CD14-positive monocyte (primary cell): Measurements from ENCODE around the gene PER2. TPM values are rescaled to one million over a fixed set of nuclear protein-coding genes. Genes with fewer than 3 reads are reported as not detected.

ENCODE experiments used
- DNase-seq, 3 donors: peaks; one replicate each; pipeline ENCODE4 v3.0.0-alpha.2; 2011 to 2022
- H2AFZ ChIP-seq: 2 replicates; pipeline ENCODE4 v1.6.0; 2012; ENCODE audit warnings: mild to moderate bottlenecking, low read depth, low read length, inconsistent platforms; ENCODE audit not compliant: insufficient read depth, poor library complexity, severe bottlenecking
- H3K27ac ChIP-seq, 2 donors: 1 replicate in 1 of 2; 2 replicates in 1 of 2; pipeline ENCODE4 v1.5.1; 2012 to 2013; ENCODE audit warnings: low read length in 2 of 2, control low read depth in 1 of 2, inconsistent platforms in 1 of 2, low read depth in 1 of 2, mild to moderate bottlenecking in 1 of 2
- H3K27me3 ChIP-seq, 2 donors: one replicate each; pipeline versions ENCODE4 v1.6.0 to v1.6.1; 2011 to 2013; ENCODE audit warnings: low read length in 2 of 2; ENCODE audit not compliant: control insufficient read depth in 2 of 2, insufficient read depth in 2 of 2
- H3K36me3 ChIP-seq, 2 donors: replicated peaks in 1 of 2; 1 replicate in 1 of 2; 2 replicates in 1 of 2; pipeline versions ENCODE4 v1.5.1 to v1.6.1; 2012 to 2013; ENCODE audit warnings: low read length in 2 of 2, control low read depth in 1 of 2, inconsistent platforms in 1 of 2, mild to moderate bottlenecking in 1 of 2; ENCODE audit not compliant: insufficient read depth in 2 of 2, control insufficient read depth in 1 of 2
- H3K4me1 ChIP-seq, 2 donors: 1 replicate in 1 of 2; 2 replicates in 1 of 2; pipeline versions ENCODE4 v1.5.1 to v1.6.1; 2012 to 2013; ENCODE audit warnings: low read length in 2 of 2, control low read depth in 1 of 2, inconsistent platforms in 1 of 2, mild to moderate bottlenecking in 1 of 2, moderate library complexity in 1 of 2; ENCODE audit not compliant: insufficient read depth in 2 of 2, control insufficient read depth in 1 of 2
- H3K4me2 ChIP-seq: replicated peaks from 2 replicates; pipeline ENCODE3; 2012; ENCODE audit warnings: low read length, moderate library complexity, mild to moderate bottlenecking; ENCODE audit not compliant: poor library complexity, severe bottlenecking; ENCODE audit errors: extremely low read depth
- H3K4me3 ChIP-seq, 3 experiments: fragments of 200-600 bp in 1 of 3; sonication (generic) in 1 of 3; replicated peaks in 1 of 3; 1 replicate in 2 of 3; 2 replicates in 1 of 3; pipeline ENCODE4 v1.5.1; 2011 to 2013; ENCODE audit warnings: low read length in 3 of 3, mild to moderate bottlenecking in 3 of 3, control low read depth in 2 of 3, low read depth in 2 of 3, inconsistent platforms in 1 of 3, moderate library complexity in 1 of 3
- H3K79me2 ChIP-seq: 2 replicates; pipeline ENCODE4 v1.6.0; 2012; ENCODE audit warnings: mild to moderate bottlenecking, control low read depth, inconsistent platforms, low read length, moderate library complexity; ENCODE audit not compliant: insufficient read depth
- H3K9ac ChIP-seq: 2 replicates; pipeline ENCODE4 v1.6.0; 2017; ENCODE audit warnings: low read length, mild to moderate bottlenecking; ENCODE audit not compliant: insufficient read depth, poor library complexity, severe bottlenecking
- H3K9me3 ChIP-seq, 2 donors: replicated peaks in 1 of 2; 1 replicate in 1 of 2; 2 replicates in 1 of 2; pipeline versions ENCODE4 v1.5.1 to v1.6.1; 2012 to 2013; ENCODE audit warnings: low read length in 2 of 2, control low read depth in 1 of 2; ENCODE audit not compliant: control insufficient read depth in 1 of 2, insufficient read depth in 1 of 2
- H4K20me1 ChIP-seq: 2 replicates; pipeline ENCODE4 v1.6.0; 2012; ENCODE audit warnings: mild to moderate bottlenecking, low read length, control low read depth, moderate library complexity; ENCODE audit not compliant: insufficient read depth
- H3K27ac Mint-ChIP-seq, 7 donors: one replicate each; pipeline ENCODE4 v1.8.0; 2020; ENCODE audit warnings: mild to moderate bottlenecking in 7 of 7, mixed read lengths in 7 of 7, moderate library complexity in 6 of 7, inconsistent platforms in 2 of 7
- H3K27me3 Mint-ChIP-seq, 3 donors: one replicate each; pipeline ENCODE4 v1.8.0; 2021 to 2022; ENCODE audit warnings: low read depth in 3 of 3, mild to moderate bottlenecking in 3 of 3, mixed read lengths in 3 of 3, moderate library complexity in 3 of 3, inconsistent platforms in 1 of 3
- H3K36me3 Mint-ChIP-seq, 2 donors: one replicate each; pipeline ENCODE4 v1.8.0; 2020; ENCODE audit warnings: mixed read lengths in 2 of 2, inconsistent platforms in 1 of 2, mild to moderate bottlenecking in 1 of 2
- H3K4me1 Mint-ChIP-seq: one replicate; pipeline ENCODE4 v1.8.0; 2020; ENCODE audit warnings: mild to moderate bottlenecking, mixed read lengths
- H3K4me3 Mint-ChIP-seq, 2 donors: one replicate each; pipeline ENCODE4 v1.8.0; 2020; ENCODE audit warnings: mild to moderate bottlenecking in 2 of 2, mixed read lengths in 2 of 2, moderate library complexity in 1 of 2
- H3K9me3 Mint-ChIP-seq, 7 donors: one replicate each; pipeline ENCODE4 v1.8.0; 2020 to 2022; ENCODE audit warnings: mixed read lengths in 7 of 7, mild to moderate bottlenecking in 6 of 7, moderate library complexity in 6 of 7, inconsistent platforms in 2 of 7
- WGBS: methylation state at CpG from one replicate; pipeline ENCODE4 v1.1.5; 2013; ENCODE audit warnings: missing lambda C conversion rate; ENCODE audit not compliant: insufficient coverage; 5-methylcytosine and 5-hydroxymethylcytosine counted together
- intact Hi-C, 2 donors: fragments of 100-400 bp; cut with micrococcal nuclease; formaldehyde crosslinking; loops; one replicate each; pipeline versions ENCODE4 v1.15.0 to v1.15.1; 2023
- polyA plus RNA-seq, 3 donors: library from polyadenylated mRNA; depleted of rRNA in 1 of 3; unstranded in 2 of 3; stranded (reverse) in 1 of 3; fragments of 300-500 nt in 2 of 3; fragments of >200 nt in 1 of 3; fragmentation: Illumina TruSeq in 2 of 3; gene quantifications; 1 replicate in 2 of 3; 2 replicates in 1 of 3; pipeline ENCODE4 v1.2.3, GENCODE V29; 2012 to 2021
- TF ChIP-seq, protein P1 (sequence below): fragments of 200-600 bp; IDR thresholded peaks from one replicate; pipeline ENCODE4 v1.8.0; 2022; ENCODE audit warnings: antibody characterized with exemption, mild to moderate bottlenecking

PER2 gene
- polyA plus RNA-seq, 3 donors, result 1.6 to 5.6 (median 3.1) TPM

DNA sequence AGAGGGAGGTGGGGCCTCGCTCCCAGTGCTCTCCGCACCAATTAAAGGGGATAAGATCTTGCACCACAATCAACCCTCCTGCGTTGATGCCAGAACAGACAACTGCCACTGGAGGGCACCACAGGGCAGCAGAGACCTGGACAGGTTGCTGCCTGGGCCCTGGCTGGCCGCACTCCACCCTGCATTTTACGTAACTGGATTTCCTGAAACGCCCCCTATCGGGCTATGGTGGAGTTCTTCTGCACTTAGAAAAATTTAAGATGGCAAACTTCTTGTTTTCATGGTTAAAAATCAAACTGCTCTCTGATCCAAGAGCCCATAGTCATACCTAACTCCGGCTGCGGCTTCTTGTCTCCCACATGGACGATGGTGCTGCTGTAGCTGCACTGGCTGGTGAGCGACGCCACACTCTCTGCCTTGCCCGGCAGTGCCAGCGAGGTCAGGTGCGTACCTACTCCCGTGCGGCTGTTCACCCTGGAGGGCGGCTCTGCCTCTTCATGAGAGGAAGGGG, 31.8 kb downstream of the PER2 start:
- H3K27me3 Mint-ChIP-seq, result peaks cover 0 to 2% (median 2%) of the 10 kb centered on the region in 3 donors
- no peaks in the 10 kb centered on the region for H3K79me2 ChIP-seq
- H3K9ac ChIP-seq, result no peak overlapping the region
- H3K4me3 Mint-ChIP-seq, result no peak overlapping the region
- 59% methylated on average over 10 of the region's 18 CpGs for WGBS
- H4K20me1 ChIP-seq, result no peaks in the 10 kb centered on the region
- H3K36me3 ChIP-seq, result peaks cover 69 to 94% of the 10 kb centered on the region in 2 donors
- H2AFZ ChIP-seq, result no peak overlapping the region
- TF ChIP-seq, protein P1, sequence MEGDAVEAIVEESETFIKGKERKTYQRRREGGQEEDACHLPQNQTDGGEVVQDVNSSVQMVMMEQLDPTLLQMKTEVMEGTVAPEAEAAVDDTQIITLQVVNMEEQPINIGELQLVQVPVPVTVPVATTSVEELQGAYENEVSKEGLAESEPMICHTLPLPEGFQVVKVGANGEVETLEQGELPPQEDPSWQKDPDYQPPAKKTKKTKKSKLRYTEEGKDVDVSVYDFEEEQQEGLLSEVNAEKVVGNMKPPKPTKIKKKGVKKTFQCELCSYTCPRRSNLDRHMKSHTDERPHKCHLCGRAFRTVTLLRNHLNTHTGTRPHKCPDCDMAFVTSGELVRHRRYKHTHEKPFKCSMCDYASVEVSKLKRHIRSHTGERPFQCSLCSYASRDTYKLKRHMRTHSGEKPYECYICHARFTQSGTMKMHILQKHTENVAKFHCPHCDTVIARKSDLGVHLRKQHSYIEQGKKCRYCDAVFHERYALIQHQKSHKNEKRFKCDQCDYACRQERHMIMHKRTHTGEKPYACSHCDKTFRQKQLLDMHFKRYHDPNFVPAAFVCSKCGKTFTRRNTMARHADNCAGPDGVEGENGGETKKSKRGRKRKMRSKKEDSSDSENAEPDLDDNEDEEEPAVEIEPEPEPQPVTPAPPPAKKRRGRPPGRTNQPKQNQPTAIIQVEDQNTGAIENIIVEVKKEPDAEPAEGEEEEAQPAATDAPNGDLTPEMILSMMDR, result peak; percentile 92
- intact Hi-C loops, result no loop called here
- H3K4me3 ChIP-seq, result no peak overlapping the region
- H3K27me3 ChIP-seq, result no peaks in the 10 kb centered on the region
- H3K36me3 Mint-ChIP-seq, result peaks cover 80 to 96% of the 10 kb centered on the region in 2 donors
- H3K9me3 Mint-ChIP-seq, result no peaks in the 10 kb centered on the region
- H3K27ac Mint-ChIP-seq, result peak overlapping the region in 1 of 7 donors; percentile 15
- no peaks in the 10 kb centered on the region for H3K9me3 ChIP-seq
- H3K27ac ChIP-seq, result peak overlapping the region in 1 of 2 donors; percentile 8
- H3K4me2 ChIP-seq, result no peak overlapping the region
- DNase-seq, result peak; percentile 66 to 78 (median 74)
- no peaks in the 10 kb centered on the region for H3K4me1 Mint-ChIP-seq
- no peaks in the 10 kb centered on the region for H3K4me1 ChIP-seq

DNA sequence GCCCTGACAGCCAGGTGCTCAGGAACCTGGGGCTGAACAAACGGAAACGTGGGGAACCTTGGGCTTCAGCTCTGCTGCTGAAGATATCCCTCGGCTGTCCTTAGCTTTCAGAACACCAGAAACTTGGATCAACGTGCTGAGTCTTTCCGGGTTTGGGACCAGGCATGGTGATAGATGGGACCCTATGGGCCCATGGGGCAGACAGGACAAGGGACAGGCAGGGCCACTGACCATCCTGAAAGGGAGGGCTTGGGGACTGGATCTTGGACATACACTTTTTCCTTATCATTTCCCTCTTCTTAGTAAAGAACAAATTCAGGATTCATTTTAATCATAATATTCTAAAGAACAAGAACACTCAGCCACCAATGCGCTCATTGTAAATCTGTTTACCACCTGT, 32.3 kb downstream of the PER2 start:
- Histone ChIP-seq H3K27me3 (no peaks in the 10 kb centered on the region), H3K9ac (no peak overlapping the region), H3K9me3 (no peaks in the 10 kb centered on the region), H4K20me1 (no peaks in the 10 kb centered on the region), H3K27ac (peak overlapping the region in 1 of 2 donors; percentile 8), H3K79me2 (no peaks in the 10 kb centered on the region), H3K4me3 (no peak overlapping the region), H3K4me2 (no peak overlapping the region), H3K4me1 (no peaks in the 10 kb centered on the region), H2AFZ (no peak overlapping the region), H3K36me3 (peaks cover 68 to 94% of the 10 kb centered on the region in 2 donors)
- WGBS, result 100% methylated on average over 5 of the region's 6 CpGs
- peaks cover 0 to 2% (median 2%) of the 10 kb centered on the region in 3 donors for H3K27me3 Mint-ChIP-seq
- intact Hi-C loops, result no loop called here
- peaks cover 80 to 97% of the 10 kb centered on the region in 2 donors for H3K36me3 Mint-ChIP-seq
- TF ChIP-seq, protein P1, result no peak
- H3K27ac Mint-ChIP-seq, result no peak overlapping the region
- H3K9me3 Mint-ChIP-seq, result no peaks in the 10 kb centered on the region
- H3K4me1 Mint-ChIP-seq, result no peaks in the 10 kb centered on the region
- no peak for DNase-seq
- H3K4me3 Mint-ChIP-seq, result no peak overlapping the region
